Measurements from ENCODE around the gene IDUA. TPM values are rescaled to one million over a fixed set of nuclear protein-coding genes. Genes with fewer than 3 reads are reported as not detected.

IDUA gene
- total and polyA plus RNA-seq, 2 of the 4 experiments (the other 2 are of a cell fraction) = 0.72 to 12.5 TPM

DNA sequence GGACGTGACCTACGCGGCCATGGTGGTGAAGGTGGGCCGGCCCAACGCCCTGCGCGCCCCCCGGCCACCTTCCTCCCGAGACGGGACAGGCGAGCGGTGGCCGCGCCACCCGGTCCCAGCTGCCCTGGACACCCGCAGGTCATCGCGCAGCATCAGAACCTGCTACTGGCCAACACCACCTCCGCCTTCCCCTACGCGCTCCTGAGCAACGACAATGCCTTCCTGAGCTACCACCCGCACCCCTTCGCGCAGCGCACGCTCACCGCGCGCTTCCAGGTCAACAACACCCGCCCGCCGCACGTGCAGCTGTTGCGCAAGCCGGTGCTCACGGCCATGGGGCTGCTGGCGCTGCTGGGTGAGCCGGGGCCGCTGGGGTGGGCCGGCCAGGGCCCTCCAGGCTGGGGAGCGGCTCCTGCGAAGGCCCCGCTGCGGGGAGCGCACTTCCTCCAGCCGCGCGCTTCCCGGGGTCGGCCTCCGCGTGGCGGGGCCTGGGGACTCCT is 15.3 kb downstream of the IDUA start:
- Histone ChIP-seq H3K9me1 (ENCODE audit: insufficient read depth, low read length) (no peaks in the 10 kb centered on the region), H2AK9ac (replicated peaks; ENCODE audit: low read depth, low read length, poor library complexity) (peak overlapping the region; percentile 15), H3K36me3 (ENCODE audit: control insufficient read depth, insufficient read depth, low read length) (no peaks in the 10 kb centered on the region), H3K56ac (ENCODE audit: extremely low read depth, insufficient read depth, low read length) (no peak overlapping the region), H3K4me2 (ENCODE audit: low read depth, low read length) (no peak overlapping the region), H4K20me1 (ENCODE audit: insufficient read depth, low read length) (peaks cover 9% of the 10 kb centered on the region), H2BK15ac (ENCODE audit: low read depth, low read length) (no peak overlapping the region), H3K14ac (replicated peaks; ENCODE audit: low read depth, low read length) (no peak overlapping the region), H3K23ac (ENCODE audit: low read depth, low read length) (no peak overlapping the region), H3K4me3 (ENCODE audit: insufficient read depth, low read depth, low read length) (no peak overlapping the region), H3K79me1 (ENCODE audit: low read depth in 1 of 2, low read length in 2 of 2) (no peaks in the 10 kb centered on the region), H2BK120ac (ENCODE audit: low read depth, low read length) (no peak overlapping the region), H2AK5ac (ENCODE audit: low read depth, low read length) (no peak overlapping the region), H4K91ac (ENCODE audit: insufficient read depth, low read depth, low read length) (no peak overlapping the region), H2BK5ac (ENCODE audit: low read depth, low read length, poor library complexity, severe bottlenecking) (no peak overlapping the region), H3K27me3 (ENCODE audit: control insufficient read depth, insufficient read depth, low read length) (peaks cover 69% of the 10 kb centered on the region), H3K27ac (ENCODE audit: insufficient read depth, low read length) (no peak overlapping the region), H3K18ac (ENCODE audit: low read depth, low read length) (no peak overlapping the region), H3K4me1 (ENCODE audit: control insufficient read depth, insufficient read depth, low read length) (peaks cover 4% of the 10 kb centered on the region; the same call in 1 of the 2 replicates), H3K9me3 (ENCODE audit: control insufficient read depth, insufficient read depth, low read length) (peaks cover 3% of the 10 kb centered on the region), H2BK20ac (ENCODE audit: low read depth, low read length) (no peak overlapping the region), H4K5ac (ENCODE audit: low read depth, low read length) (no peak overlapping the region), H3K4ac (ENCODE audit: low read depth, low read length) (no peak overlapping the region), H3K9ac (ENCODE audit: low read depth, low read length) (no peak overlapping the region), H2AFZ (replicated peaks; ENCODE audit: low read length, poor library complexity) (peak overlapping the region; percentile 0), H4K8ac (ENCODE audit: low read depth in 2 of 2, low read length in 2 of 2) (no peak overlapping the region)
- TF ChIP-seq CHD1 (IDR thresholded peaks at IDR 0.05; ENCODE audit: low read depth, low read length) (no peak), MAFK (IDR thresholded peaks at IDR 0.05; ENCODE audit: low read depth, low read length) (no peak), CEBPB (IDR thresholded peaks at IDR 0.05; ENCODE audit: low read depth, low read length) (peak; percentile 92), MXI1 (IDR thresholded peaks at IDR 0.05; ENCODE audit: borderline replicate concordance, low read depth, low read length) (no peak), RAD21 (IDR thresholded peaks at IDR 0.05; ENCODE audit: low read length) (no peak), BHLHE40 (IDR thresholded peaks at IDR 0.05; ENCODE audit: low read depth, low read length) (peak; percentile 95)
- intact Hi-C loops (cut with micrococcal nuclease) (no loop called here), dilution Hi-C loops (cut with HindIII; ENCODE audit: low sequenced_read_pairs, unreplicated experiment) (no loop called here), in situ Hi-C loops (cut with MboI; ENCODE audit: low sequenced_read_pairs) (no loop called here)
- no TSS peak for BruUV-seq (replicated peaks)
- ATAC-seq (ENCODE audit: low read depth) (peak; percentile 16), DNase-seq (no peak)
- CTCF ChIA-PET = no interaction called here
- WGBS, 2 experiments (ENCODE audit: extremely low coverage in 2 of 2, insufficient read length in 1 of 2) = 5% methylated on average over 22 of the region's 54 CpGs; no CpG with 5 or more reads in 1 of the 2 experiments
- POLR2A ChIA-PET (ENCODE audit: unreplicated experiment) = no interaction called here
